Upper lobe of right lung (tissue), 1 donor: ENCODE results near the gene NAA20. TPM values are rescaled to one million over a fixed set of nuclear protein-coding genes. Genes with fewer than 3 reads are reported as not detected.
A peak's percentile ranks its signal among the peaks of the same experiment; 100 is the strongest.

ENCODE experiments used
- ATAC-seq: fragments of 200-7000 bp; cut with Tn5 transposase; one replicate; pipeline ENCODE4 v1.9.1; 2020; ENCODE audit warnings: mild to moderate bottlenecking, moderate library complexity
- DNase-seq: peaks from one replicate; pipeline ENCODE4 v3.0.0-alpha.2; 2020
- H3K27ac ChIP-seq: fragments of 200-600 bp; one replicate; pipeline ENCODE4 v1.8.0; 2022
- H3K27me3 ChIP-seq: fragments of 200-600 bp; one replicate; pipeline ENCODE4 v1.8.0; 2022; ENCODE audit warnings: mild to moderate bottlenecking
- H3K36me3 ChIP-seq: fragments of 200-600 bp; one replicate; pipeline ENCODE4 v1.8.0; 2022
- H3K4me1 ChIP-seq: fragments of 200-600 bp; one replicate; pipeline ENCODE4 v1.8.0; 2022
- H3K4me3 ChIP-seq: fragments of 200-600 bp; one replicate; pipeline ENCODE4 v1.8.0; 2022; ENCODE audit warnings: mild to moderate bottlenecking
- H3K9me3 ChIP-seq: fragments of 200-600 bp; one replicate; pipeline ENCODE4 v1.8.0; 2022
- CTCF ChIP-seq: fragments of 200-600 bp; IDR thresholded peaks from one replicate; pipeline ENCODE4 v1.8.0; 2022; ENCODE audit warnings: antibody characterized with exemption
- intact Hi-C: fragments of 100-400 bp; cut with DNase I; formaldehyde crosslinking; loops from one replicate; pipeline ENCODE4 v1.11.0; 2022
- long read RNA-seq: library from polyadenylated mRNA; unstranded; transcript quantifications from one replicate; pipeline ENCODE4 v2.0.0, GENCODE V29; 2021
- total RNA-seq: library from RNA; stranded (reverse); fragmentation: NEBNext Ultra II Directional; extraction: Animal tissue kit (Norgen Biotek cat#: 25700); gene quantifications from one replicate; pipeline ENCODE4 v1.2.1, GENCODE V29; 2021
- donor health status: DM: no; HTN: yes; CAD: no; lungs with severe emphysema.

The NAA20 gene
- 63.1 TPM for total RNA-seq
- long read RNA-seq, transcript NAA20-202 (6 exons, 1,260 nt): major isoform, 63 of 81 reads
- long read RNA-seq, partial matches to known transcripts: 4 of 81 reads
- long read RNA-seq, other reads (novel, unspliced or antisense): 14 of 81 reads

GRCh38 chr20:20017001-20017843, at the start of gene NAA20:
NAA20 (plus strand) TSS chr20:20017362; CDS start chr20:20017397, 35 bp downstream.
- ATAC-seq: peak; percentile 99
- H3K36me3 ChIP-seq: no peaks in the 10 kb centered on the region
- DNase-seq: peak; percentile 97
- peak within 1 kb of the TSS; percentile 80 for H3K27ac ChIP-seq
- H3K4me3 ChIP-seq: peak within 1 kb of the TSS; percentile 97
- H3K27me3 ChIP-seq: no peaks in the 10 kb centered on the region
- H3K9me3 ChIP-seq: no peaks in the 10 kb centered on the region
- TF ChIP-seq CTCF: peak; percentile 83
- H3K4me1 ChIP-seq: peaks cover 27% of the 10 kb centered on the region
- intact Hi-C loops: no loop called here

GRCh38 chr20:19967445-19967844, 49.7 kb upstream of the NAA20 start:
- H3K27me3 ChIP-seq: no peaks in the 10 kb centered on the region
- TF ChIP-seq CTCF: no peak
- peaks cover 31% of the 10 kb centered on the region for H3K4me1 ChIP-seq
- no peaks in the 10 kb centered on the region for H3K9me3 ChIP-seq
- no peak overlapping the region for H3K27ac ChIP-seq
- DNase-seq: no peak
- no peak overlapping the region for H3K4me3 ChIP-seq
- no peak for ATAC-seq
- intact Hi-C loops: no loop called here
- H3K36me3 ChIP-seq: peaks cover 50% of the 10 kb centered on the region

GRCh38 chr20:19968028-19968427, 49.1 kb upstream of the NAA20 start:
- Histone ChIP-seq H3K27me3 (no peaks in the 10 kb centered on the region), H3K27ac (no peak overlapping the region), H3K9me3 (no peaks in the 10 kb centered on the region), H3K4me3 (no peak overlapping the region), H3K36me3 (peaks cover 46% of the 10 kb centered on the region), H3K4me1 (peaks cover 34% of the 10 kb centered on the region)
- intact Hi-C loops: no loop called here
- TF ChIP-seq CTCF: no peak
- ATAC-seq (no peak), DNase-seq (no peak)

GRCh38 chr20:19968466-19969073, 48.6 kb upstream of the NAA20 start:
- intact Hi-C loops: no loop called here
- Histone ChIP-seq H3K36me3 (peaks cover 41% of the 10 kb centered on the region), H3K4me1 (peaks cover 35% of the 10 kb centered on the region), H3K27me3 (no peaks in the 10 kb centered on the region), H3K9me3 (no peaks in the 10 kb centered on the region), H3K27ac (no peak overlapping the region), H3K4me3 (no peak overlapping the region)
- no peak for ATAC-seq
- no peak for DNase-seq
- TF ChIP-seq CTCF: no peak

GRCh38 chr20:19969106-19969505, 48.1 kb upstream of the NAA20 start:
- TF ChIP-seq CTCF: no peak
- intact Hi-C loops: no loop called here

More at GRCh38 chr20:19969106-19969505, 48.1 kb upstream of the NAA20 start:
- Histone ChIP-seq H3K9me3 (no peaks in the 10 kb centered on the region), H3K36me3 (peaks cover 41% of the 10 kb centered on the region), H3K27ac (no peak overlapping the region), H3K4me1 (peaks cover 35% of the 10 kb centered on the region), H3K27me3 (no peaks in the 10 kb centered on the region), H3K4me3 (no peak overlapping the region)
- ATAC-seq: no peak
- DNase-seq: no peak
